A673 (cell line): ENCODE data around the gene PPOX. TPM values are rescaled to one million over a fixed set of nuclear protein-coding genes. Genes with fewer than 3 reads are reported as not detected.

Experiments used
- BruUV-seq: library from RNA; stranded (reverse); fragments of 400-500 nt; replicated peaks from 2 replicates; lab custom pipeline; 2021; lab: Mats Ljungman, UMichigan
- CTCF ChIA-PET: fragments of 300-600 bp; sonication (Branson Sonifier 250); formaldehyde crosslinking; loops from one replicate; lab custom pipeline; 2022; ENCODE audit warnings: antibody characterized with exemption; lab: Charles Lee
- POLR2A ChIA-PET: fragments of 300-600 bp; sonication (Branson Sonifier 250); formaldehyde crosslinking; loops from one replicate; lab custom pipeline; 2022; ENCODE audit warnings: antibody characterized with exemption; ENCODE audit not compliant: low non-redundant PET; lab: Charles Lee
- DNase-seq: peaks from one replicate; pipeline ENCODE4 v3.0.0-alpha.2; 2015; ENCODE audit warnings: low spot score
- H3K27ac ChIP-seq: fragments of 200-600 bp; sonication (generic); 2 replicates; pipeline ENCODE4 v1.5.1; 2016; ENCODE audit warnings: mixed run types, low read depth, mild to moderate bottlenecking, mixed read lengths, antibody characterized with exemption, low read length; ENCODE audit not compliant: poor library complexity, severe bottlenecking
- H3K27me3 ChIP-seq: fragments of 200-600 bp; sonication (generic); replicated peaks from 2 replicates; pipeline ENCODE4 v1.6.1; 2017; ENCODE audit warnings: mixed run types, low read depth, mild to moderate bottlenecking, mixed read lengths, antibody characterized with exemption, low read length; ENCODE audit not compliant: insufficient read depth, poor library complexity
- H3K36me3 ChIP-seq: fragments of 200-600 bp; sonication (generic); 2 replicates; pipeline ENCODE4 v1.6.1; 2016; ENCODE audit warnings: mixed run types, mild to moderate bottlenecking, mixed read lengths, antibody characterized with exemption, low read length; ENCODE audit not compliant: insufficient read depth, poor library complexity, severe bottlenecking
- H3K4me1 ChIP-seq: fragments of 200-600 bp; sonication (generic); 2 replicates; pipeline ENCODE4 v1.6.1; 2017; ENCODE audit warnings: mixed run types, mild to moderate bottlenecking, mixed read lengths, antibody characterized with exemption, low read length; ENCODE audit not compliant: insufficient read depth, poor library complexity, severe bottlenecking
- H3K4me3 ChIP-seq: fragments of 200-600 bp; sonication (generic); 2 replicates; pipeline ENCODE4 v1.5.1; 2016; ENCODE audit warnings: low read depth, mixed run types, mild to moderate bottlenecking, mixed read lengths, low read length; ENCODE audit not compliant: poor library complexity, severe bottlenecking
- H3K9me3 ChIP-seq: fragments of 200-600 bp; sonication (generic); 2 replicates; pipeline ENCODE4 v1.6.1; 2016; ENCODE audit warnings: mixed run types, low read depth, mild to moderate bottlenecking, mixed read lengths, antibody characterized with exemption, low read length; ENCODE audit not compliant: poor library complexity, severe bottlenecking
- CTCF ChIP-seq: fragments of 300-800, 200-600 bp; sonication (generic); conservative IDR thresholded peaks from 2 replicates; pipeline ENCODE4 v1.5.1; 2017; ENCODE audit warnings: low read depth, mild to moderate bottlenecking, antibody characterized with exemption, low read length, moderate library complexity, mixed read lengths
- EZH2 ChIP-seq: fragments of 200-600 bp; sonication (generic); IDR thresholded peaks from 2 replicates; pipeline ENCODE4 v1.6.1; 2017; ENCODE audit warnings: borderline replicate concordance, low read depth, mild to moderate bottlenecking, mixed read lengths, antibody characterized with exemption, low read length; ENCODE audit not compliant: poor library complexity, severe bottlenecking
- intact Hi-C: fragments of 100-400 bp; cut with micrococcal nuclease; formaldehyde crosslinking; loops from one replicate; pipeline ENCODE4 v1.10.0; 2022; ENCODE audit not compliant: unreplicated experiment
- total RNA-seq: library from RNA; stranded (reverse); gene quantifications from 2 replicates; pipeline ENCODE4 v1.2.3, GENCODE V29; 2021

PPOX gene
- total RNA-seq, 1 experiment from 2014 or later = 25.2 TPM

- TF ChIP-seq CTCF (no peak), EZH2 (no peak)
- H3K9me3 ChIP-seq = no peaks in the 10 kb centered on the region
- no peaks in the 10 kb centered on the region for H3K27me3 ChIP-seq
- H3K27ac ChIP-seq = peak overlapping the region; percentile 92
- BruUV-seq = no TSS peak
- no peak for DNase-seq
- peaks cover 28% of the 10 kb centered on the region for H3K36me3 ChIP-seq
- intact Hi-C loops = no loop called here
- ChIA-PET CTCF (no interaction called here), POLR2A (no interaction called here)
- peak overlapping the region; percentile 82 for H3K4me3 ChIP-seq
- H3K4me1 ChIP-seq = peaks cover 5% of the 10 kb centered on the region
These were observed 7.8 kb upstream of the PPOX start for GRCh38 chr1:161158316-161159010.

GRCh38 chr1:161159087-161159912 is 6.9 kb upstream of the PPOX start, which contains the start of gene USP21:
Gene USP21, plus strand, starts transcription at chr1:161159500. Its CDS starts 1,141 bp downstream, at chr1:161160641.
- H3K27ac ChIP-seq = peak within 1 kb of the TSS; percentile 92
- TF ChIP-seq EZH2 = no peak
- peaks cover 34% of the 10 kb centered on the region for H3K36me3 ChIP-seq
- no TSS peak for BruUV-seq
- ChIA-PET CTCF (no interaction called here), POLR2A (no interaction called here)
- peak; percentile 96 for DNase-seq
- H3K27me3 ChIP-seq = no peaks in the 10 kb centered on the region
- intact Hi-C loops = no loop called here
- peak within 1 kb of the TSS; percentile 82 for H3K4me3 ChIP-seq
- no peaks in the 10 kb centered on the region for H3K9me3 ChIP-seq
- H3K4me1 ChIP-seq = peaks cover 5% of the 10 kb centered on the region

- TF ChIP-seq EZH2 (no peak), CTCF (no peak)
- peak overlapping the region; percentile 82 for H3K4me3 ChIP-seq
These were observed 6.3 kb upstream of the PPOX start for GRCh38 chr1:161159913-161160243.

More at GRCh38 chr1:161159913-161160243, 6.3 kb upstream of the PPOX start:
- H3K36me3 ChIP-seq = peaks cover 34% of the 10 kb centered on the region
- H3K27me3 ChIP-seq = no peaks in the 10 kb centered on the region
- POLR2A ChIA-PET = no interaction called here
- no peak for DNase-seq
- H3K9me3 ChIP-seq = no peaks in the 10 kb centered on the region
- intact Hi-C loops = no loop called here
- peak overlapping the region; percentile 92 for H3K27ac ChIP-seq
- CTCF ChIA-PET = no interaction called here
- TSS peak; percentile 27 for BruUV-seq
- H3K4me1 ChIP-seq = peaks cover 5% of the 10 kb centered on the region
